Neural cell (in vitro differentiated cells): ENCODE results near the gene LAMTOR1.
"Not testable (repeated sequence)": the region's sequence is repeated elsewhere in the genome, so short reads cannot be mapped to it uniquely, and the experiment has no call there.

Experiments used
- CTCF ChIP-seq: fragments of 450-650 bp; IDR thresholded peaks from 2 replicates; pipeline ENCODE4 v1.5.1; 2014; ENCODE audit warnings: antibody characterized with exemption, mild to moderate bottlenecking, moderate library complexity; ENCODE audit not compliant: poor library complexity, severe bottlenecking
- EP300 ChIP-seq: fragments of 450-650 bp; conservative IDR thresholded peaks from 2 replicates; pipeline ENCODE4 v1.6.1; 2014; ENCODE audit warnings: antibody characterized with exemption, mild to moderate bottlenecking, moderate library complexity; ENCODE audit not compliant: poor library complexity, severe bottlenecking
- EZH2 ChIP-seq: fragments of 200-600, 300-800 bp; shearing (Covaris generic), sonication (generic); IDR thresholded peaks from 2 replicates; pipeline ENCODE4 v1.6.1; 2014; ENCODE audit warnings: antibody characterized with exemption, low read length, borderline replicate concordance, mild to moderate bottlenecking; ENCODE audit not compliant: insufficient read depth, poor library complexity, severe bottlenecking
- MXI1 ChIP-seq: fragments of 450-650 bp; conservative IDR thresholded peaks from 2 replicates; pipeline ENCODE4 v1.6.1; 2014; ENCODE audit warnings: antibody characterized with exemption, mild to moderate bottlenecking; ENCODE audit not compliant: poor library complexity, severe bottlenecking
- POLR2AphosphoS5 ChIP-seq: IDR thresholded peaks from 2 replicates; pipeline ENCODE4 v1.6.1; 2012
- SMC3 ChIP-seq: fragments of 450-650 bp; conservative IDR thresholded peaks from 2 replicates; pipeline ENCODE4 v1.6.1; 2014; ENCODE audit warnings: antibody characterized with exemption, mild to moderate bottlenecking, moderate library complexity; ENCODE audit not compliant: poor library complexity

- not testable (repeated sequence) for TF ChIP-seq CTCF, SMC3, EZH2, MXI1, POLR2AphosphoS5, EP300
Observed at GRCh38 chr11:72135473-72135872, 32.4 kb upstream of the LAMTOR1 start, which contains the start of gene FOLR3.
